ENCODE data around the gene EP400.
"Not testable (repeated sequence)": the region's sequence is repeated elsewhere in the genome, so short reads cannot be mapped to it uniquely, and the experiment has no call there.

Gene EP400

DNA sequence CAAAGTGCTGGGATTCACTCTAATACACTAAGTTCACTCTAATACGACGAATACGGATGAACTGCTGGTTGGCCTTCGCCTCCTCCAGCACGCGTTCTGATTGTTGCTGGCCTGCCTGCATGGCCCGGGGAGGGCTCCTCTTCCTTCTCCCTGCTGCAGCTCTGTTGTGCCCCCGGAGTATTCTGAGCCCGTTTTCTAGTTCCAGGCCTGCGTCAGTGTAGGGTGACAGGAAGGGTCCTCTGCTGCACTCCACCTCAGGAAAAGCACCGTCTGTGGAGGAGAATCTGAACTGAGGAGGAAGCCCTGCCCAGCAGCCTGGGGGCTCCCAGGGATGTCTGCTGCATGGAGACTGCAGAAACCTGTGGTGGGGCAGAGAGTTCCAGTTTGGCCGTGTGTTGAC is 150.0 kb downstream of the EP400 start:
- no peak for DNase-seq

DNA sequence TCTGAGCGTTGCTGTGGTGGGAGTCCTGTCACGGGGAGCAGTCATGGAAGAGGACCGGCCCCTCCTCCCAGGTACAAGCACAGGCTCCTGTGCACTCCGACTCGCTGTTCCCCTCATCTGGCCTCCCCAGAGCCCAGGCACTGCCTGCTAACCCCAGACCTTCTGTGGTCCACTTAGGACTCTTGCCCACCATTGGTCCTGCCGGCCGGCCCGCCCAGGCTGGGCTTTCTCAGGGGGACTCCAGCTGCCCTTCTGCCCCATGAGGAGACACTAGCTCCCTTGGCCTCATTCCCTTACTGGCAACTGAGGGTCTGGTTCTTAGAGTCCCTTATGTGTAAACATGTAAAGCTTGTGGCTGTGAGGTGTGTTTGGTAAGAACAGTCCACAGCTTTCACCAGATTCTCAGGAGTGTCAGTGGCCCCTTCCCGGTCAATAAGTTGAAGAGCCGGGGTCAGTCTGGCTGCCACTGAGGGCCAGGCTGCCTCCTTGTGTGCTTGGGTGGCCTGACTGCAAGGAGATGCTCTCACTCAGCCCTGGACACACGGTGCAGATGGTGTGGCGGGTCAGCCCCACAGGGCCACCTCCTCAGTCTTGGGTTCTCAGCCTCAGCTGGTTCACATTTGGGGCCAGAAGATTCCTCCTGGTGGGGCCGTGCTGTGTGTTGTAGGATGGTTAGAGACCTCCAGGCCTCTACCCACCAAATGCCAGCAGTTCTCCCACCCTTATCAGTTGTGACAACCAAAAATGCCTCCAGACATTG is 150.7 kb downstream of the EP400 start:
- no peak for DNase-seq

DNA sequence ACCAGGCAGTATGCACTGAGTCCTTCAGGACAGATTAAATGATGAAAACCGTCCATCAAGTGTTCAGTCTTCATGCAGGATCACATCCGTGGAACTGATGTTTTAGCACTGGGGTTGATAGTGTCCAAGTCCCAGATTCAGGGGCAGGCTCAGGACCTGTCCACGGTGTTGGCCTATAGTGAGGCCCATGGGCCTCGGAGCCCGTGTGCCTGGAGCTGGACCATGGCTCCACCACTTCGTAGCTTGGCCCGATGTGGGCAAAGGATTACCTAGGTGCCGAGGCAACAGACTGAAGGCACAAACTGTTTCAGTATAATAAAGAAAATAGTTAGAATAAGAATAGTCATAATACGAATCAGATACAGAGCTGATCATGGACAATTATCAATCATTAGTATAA is 152.6 kb downstream of the EP400 start:
- no peak for DNase-seq

DNA sequence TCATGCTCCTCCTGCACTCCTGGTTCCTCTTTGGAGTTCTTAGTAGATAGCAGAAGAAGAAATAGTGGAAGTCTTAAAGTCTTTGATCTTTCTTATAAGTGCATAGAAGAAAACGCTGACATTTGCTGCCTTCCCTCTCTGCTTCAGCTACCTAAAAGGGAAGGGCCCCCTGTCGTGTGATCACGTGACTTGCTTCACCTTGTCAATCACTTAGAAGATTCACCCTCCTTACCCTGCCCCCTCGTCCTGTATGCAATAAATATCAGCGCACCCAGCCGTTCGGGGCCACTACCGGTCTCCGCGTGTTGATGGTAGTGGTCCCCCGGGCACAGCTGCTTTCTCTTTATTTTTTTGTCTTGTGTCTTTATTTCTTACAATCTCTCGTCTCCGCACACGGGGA is 153.3 kb downstream of the EP400 start:
- DNase-seq, result not testable (repeated sequence)

DNA sequence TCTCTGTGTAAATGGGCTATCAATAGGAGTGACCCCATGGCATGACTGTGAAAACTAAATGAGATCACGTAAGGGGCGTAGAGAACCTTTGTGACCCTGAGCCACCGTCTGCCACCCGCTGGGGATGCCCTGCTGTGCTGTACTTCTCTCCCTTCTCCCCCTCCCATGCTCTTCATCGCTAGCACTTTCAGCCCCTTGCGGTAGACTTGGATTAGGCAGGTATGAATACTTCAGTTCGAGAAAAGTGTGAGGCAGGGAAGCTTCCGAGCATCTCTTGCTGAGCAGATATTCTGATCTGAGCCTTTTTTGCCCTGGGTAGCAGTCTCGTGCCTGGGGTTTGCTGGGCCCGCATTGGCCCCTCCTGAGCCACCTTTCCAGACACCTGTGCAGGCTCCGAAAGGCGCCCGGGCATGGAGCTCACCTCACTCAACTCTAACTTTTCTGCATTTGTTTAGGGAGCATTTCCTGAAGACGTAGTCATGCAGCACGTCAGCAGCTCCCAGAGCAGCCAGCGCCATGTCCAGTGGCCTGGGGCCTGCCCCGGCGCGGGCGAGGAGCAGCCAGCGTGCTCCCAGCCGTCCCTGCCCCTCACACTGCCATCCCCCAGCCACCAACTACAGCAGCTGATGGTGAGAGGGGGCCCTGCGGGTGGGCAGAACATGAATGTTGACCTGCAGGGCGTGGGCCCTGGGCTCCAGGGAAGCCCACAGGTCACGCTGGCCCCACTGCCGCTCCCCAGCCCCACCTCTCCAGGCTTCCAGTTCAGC is 154.0 kb downstream of the EP400 start:
- no peak for DNase-seq

DNA sequence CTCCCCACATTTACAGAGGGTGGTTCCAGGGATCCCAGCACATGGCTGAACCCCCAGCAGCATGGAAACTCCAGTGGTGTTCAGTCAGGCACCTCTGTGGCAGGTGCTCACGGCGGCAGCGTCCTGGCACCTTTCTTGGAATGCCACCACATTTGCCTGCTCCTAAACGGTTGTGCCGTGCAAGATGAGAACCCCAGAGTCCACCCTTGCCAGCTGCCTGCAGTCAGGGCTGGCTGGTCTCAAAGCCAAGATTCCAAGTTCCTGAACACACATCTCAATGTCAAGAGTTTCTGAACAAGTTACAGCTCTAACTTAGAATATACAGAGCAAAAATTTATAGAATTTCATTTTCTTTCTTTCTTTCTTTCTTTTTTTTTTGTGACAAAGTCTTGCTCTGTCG is 155.7 kb downstream of the EP400 start:
- no peak for DNase-seq

DNA sequence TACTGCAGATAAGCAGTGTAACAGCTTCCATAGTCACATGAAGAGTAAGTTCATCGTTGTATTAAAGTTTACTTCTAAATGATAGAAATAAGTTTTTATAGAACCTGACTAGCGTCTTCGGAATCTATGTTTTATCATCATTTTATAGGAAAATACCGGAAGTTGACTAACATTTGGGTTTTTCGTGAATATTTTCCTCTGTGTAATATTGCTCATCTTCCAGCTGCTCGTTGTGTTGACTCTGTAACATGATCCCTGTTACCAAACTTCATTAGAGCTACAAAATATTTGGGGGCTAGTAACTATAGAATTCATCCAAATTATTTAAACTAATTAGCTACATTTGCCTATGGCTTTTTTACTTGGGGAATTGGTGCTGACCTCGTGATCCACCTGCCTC is 157.2 kb downstream of the EP400 start:
- no peak for DNase-seq

DNA sequence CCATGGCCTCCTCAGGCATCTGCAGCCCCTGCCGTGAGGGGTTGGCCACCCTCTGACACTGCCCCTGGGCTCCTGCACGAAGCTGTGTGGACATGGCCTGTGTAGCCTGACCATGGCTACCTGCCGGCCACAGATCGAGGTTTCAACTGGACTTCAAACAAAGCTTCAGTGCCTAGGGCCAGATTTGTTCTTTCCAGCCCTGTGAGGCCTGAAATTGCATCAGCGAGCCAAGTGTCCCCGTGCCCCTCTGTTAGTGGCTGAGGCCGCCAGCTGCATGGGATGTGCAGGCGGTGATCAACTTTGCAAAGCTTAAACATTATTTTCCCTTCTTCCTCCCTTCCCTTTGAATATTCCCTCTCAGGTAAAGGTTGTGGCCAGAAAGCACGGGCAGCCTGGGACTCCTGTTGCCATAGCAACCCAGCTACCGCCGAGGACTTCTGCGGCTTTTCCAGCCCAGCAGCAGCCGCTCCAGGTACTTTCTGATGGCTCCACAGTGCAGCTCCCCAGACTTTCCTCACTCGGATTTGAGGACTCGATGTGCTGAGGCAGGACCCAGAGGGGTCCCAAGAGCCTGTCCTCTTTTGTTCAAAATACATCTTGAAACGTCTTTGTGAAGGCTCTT is 158.6 kb downstream of the EP400 start:
- DNase-seq, result no peak

DNA sequence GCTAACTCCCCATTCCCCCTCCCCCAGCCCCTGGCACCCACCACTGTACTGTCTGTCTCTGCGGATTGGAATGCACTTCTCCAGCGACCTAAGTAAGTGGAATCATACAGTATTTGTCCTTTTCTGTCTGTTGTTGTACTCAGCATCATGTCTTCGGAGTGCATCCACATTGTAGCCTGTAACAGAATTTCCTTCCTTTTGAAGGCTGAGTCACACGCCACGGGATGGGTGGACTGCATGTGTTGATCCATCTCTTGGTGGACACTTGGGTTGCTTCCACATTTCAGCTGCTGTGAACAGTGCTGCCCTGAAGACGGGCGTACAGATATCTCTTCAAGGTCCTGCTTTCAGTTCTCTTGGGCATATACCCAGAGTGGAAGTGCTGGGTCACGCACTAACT is 160.0 kb downstream of the EP400 start:
- no peak for DNase-seq

DNA sequence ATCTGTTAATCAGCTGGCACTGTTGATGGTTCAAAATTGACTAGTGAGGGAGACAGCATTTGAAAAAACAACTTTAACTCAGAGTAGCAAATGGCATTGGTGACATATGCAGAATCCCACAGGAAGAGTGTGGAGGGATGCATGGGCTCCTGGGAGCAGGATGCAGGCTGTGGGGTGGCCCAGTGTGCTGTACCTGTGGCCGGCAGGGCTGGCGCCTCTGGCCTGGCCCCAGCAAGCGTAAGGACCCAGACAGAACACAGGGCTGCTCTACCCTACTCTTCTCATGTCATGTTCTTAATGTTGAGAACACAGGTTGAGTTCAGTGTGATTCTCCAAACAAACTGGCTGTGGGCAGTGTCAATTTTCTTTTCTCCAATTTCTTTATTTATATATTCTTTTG is 160.9 kb downstream of the EP400 start:
- DNase-seq, result no peak

DNA sequence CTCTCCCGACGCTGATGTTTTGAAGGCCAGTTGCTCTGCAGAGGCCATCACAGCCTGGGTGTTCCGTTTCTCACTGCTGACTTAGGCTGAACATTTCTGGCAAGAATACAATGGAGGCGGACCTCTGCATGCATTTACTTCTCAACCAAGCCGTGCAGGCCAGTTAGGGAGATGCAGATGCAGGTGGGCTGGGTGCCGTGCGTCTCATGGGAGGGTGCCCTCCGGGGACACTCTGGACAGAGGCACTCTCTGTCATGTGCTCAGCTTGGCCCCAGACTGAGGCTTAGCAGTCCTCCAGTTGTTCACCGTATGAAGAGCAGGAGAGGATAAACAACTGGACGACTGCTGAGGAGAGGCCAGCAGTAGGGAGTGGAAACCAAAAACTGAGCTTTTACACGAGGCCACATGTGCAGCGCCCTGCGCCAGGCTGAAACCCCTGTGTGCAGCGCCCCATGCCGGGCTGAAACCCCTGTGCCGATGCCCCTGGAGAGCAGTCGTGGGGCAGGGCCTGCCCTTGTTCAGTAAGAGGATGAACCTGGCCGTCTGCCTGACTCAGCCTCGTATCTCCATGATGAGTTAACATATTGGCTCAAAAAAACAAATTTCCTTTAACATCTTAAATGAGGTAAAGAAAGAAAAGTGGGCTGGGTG is 162.0 kb downstream of the EP400 start:
- DNase-seq, result no peak

DNA sequence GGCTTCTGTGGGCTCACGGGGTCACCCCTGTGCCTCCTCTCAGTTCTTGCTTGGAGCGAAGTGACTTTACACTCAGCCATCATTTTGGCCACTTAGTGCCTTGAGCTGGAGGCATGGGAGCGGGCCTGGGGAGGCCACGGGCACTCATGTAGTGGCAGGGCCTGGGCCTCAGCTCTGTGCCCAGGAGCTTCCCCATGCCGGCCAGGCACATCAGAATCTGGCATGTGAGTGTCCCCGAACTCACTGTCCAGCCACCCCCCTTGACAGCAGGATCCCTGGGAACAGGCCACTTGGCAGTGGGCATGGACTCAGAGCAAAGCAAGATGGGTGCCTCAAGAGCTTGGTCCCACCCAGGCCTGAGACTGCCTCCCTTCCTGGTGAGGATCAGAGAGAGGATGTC is 164.9 kb downstream of the EP400 start:
- DNase-seq, result no peak

DNA sequence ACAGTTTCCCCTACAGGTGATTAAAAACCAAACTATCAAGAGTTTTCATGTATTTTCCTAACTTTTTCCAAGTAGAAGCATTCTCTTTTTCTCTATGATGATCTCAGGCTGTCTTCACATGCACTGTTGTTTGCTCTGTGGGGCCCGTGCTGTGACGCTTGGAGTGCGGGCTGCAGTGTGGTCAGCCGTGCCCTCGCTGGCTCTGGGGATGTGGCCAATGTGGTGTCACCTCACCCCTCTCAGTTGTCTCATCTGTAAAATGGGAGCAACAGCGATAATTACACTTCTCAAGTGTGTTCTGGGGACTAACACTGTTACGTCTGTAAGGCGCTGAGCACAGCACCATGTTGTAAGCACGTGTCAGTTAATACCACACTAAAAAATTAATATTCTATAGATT is 165.8 kb downstream of the EP400 start:
- DNase-seq, result no peak

DNA sequence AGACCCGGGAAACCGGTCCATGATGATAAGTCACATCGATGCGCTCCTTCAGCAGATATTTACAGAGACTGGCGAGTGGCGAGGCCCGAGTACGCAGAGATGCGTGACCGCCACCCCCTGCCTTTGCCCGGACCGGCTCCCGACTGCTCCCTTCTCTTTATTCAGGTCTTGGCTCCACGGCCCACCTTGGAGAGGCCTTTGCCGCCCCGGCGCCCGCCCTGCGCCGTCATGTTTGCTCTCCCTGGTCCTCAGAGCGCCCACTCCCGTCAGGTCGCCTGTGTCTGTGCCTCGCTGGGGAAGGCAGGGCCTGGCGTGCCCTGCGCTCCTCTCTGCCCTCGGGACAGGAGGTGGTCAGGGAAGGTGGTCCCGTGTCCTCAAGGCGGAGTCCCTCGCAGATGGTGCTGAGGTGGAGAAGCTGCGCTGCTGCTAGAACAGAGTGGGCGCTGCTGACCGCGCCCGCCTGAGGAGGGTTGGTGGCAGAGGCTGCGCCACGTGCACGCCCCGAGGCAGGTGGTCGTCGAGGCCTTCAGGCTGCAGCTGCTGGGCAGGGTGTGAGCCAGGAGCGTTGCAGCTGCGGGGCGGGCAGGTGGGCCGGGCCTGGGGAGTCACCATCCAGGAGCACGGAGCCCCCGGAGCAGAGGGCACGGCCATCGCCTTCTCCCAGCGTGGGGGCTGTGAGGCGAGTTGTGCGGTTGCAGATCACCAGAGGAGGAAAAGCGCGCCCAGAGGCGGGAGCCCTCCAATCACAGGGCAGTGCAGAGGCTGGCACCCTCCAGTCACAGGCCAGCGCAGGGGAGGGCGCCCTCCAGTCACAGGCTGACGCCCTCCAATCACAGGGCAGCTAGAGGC is 167.2 kb downstream of the EP400 start:
- no peak for DNase-seq

DNA sequence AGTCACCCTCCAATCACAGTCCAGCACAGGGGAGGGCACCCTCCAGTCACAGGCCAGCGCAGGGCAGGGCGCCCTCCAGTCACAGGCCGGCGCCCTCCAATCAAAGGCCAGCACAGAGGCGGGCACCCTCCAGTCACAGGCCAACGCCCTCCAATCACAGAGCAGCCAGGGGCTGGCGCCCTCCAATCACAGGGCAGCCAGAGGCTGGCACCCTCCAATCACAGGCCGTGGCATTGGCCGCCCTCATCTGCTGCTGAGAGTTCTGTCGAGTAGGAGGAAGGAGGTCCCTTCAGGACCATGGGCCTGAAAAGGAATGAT is 167.8 kb downstream of the EP400 start:
- DNase-seq, result no peak

DNA sequence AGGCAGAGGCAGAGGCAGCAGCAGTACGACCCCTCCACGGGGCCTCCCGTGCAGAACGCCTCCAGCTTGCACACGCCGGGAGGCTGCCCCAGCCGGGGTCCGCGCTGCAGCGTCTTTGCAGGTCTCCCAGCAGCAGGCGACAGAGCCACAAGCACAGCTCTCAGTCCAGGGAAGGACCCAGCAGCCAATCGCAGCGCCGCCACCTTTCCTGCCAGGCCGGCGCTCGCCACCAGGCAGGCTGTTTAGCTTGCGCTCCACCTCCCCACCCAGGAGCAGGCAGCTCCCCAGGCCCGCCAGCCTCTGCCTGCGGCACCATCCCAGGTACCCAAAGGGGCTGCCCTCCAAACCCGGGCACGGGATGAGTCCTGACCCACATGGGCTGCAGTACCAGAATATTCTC is 169.1 kb downstream of the EP400 start:
- no peak for DNase-seq

DNA sequence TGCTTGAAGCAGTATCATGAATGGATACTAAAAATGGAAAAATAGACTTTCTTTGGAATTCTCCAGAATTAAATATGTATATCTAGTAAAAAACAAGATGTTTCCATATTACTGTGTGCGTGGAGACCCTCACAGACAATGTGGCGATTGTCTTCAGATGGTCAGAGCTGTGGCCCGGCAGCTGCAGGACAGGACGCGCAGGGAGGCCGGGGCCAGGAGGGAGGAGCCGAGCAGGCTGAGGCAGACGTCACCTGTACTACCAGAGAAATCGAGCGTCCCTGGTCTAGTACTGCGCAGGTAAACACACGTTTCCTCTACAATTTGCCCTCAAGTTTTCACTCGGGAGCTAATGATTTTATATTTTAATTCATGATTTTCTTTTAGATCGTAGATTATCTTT is 171.5 kb downstream of the EP400 start:
- DNase-seq, result no peak

DNA sequence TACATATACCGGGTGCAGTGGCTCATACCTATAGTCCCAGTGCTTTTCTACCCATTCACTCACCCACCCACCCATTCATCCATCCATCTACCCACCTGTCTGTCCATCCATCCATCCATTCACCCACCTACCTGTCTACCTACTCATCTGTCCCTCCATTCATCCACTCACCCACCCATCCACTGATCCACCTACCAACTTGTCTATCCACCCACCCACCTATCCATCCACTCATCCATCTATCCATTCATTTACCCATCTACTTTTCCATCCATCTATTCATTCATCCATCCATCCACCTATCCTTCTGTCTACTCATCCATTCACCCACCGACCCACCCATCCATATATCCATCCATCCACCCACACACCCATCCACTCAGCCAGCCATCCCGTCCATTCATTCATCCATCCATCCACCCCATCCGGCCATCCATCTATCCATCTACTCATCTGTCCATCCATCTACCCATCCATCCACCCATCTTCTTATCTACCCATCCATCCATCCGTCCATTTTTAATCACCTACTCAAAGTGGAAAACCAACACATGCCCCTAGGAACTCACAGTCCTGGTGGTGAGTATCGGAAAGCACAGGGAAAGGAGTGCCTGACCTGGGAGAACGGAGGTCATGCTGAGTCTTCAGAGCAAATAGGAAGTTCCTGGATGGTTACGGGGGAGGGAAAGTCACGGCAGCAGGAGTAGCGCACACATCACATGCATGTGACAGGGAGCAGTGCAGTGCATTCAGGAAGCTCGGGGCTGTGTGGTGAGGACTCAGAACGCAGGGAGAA is 174.4 kb downstream of the EP400 start:
- DNase-seq, result no peak

DNA sequence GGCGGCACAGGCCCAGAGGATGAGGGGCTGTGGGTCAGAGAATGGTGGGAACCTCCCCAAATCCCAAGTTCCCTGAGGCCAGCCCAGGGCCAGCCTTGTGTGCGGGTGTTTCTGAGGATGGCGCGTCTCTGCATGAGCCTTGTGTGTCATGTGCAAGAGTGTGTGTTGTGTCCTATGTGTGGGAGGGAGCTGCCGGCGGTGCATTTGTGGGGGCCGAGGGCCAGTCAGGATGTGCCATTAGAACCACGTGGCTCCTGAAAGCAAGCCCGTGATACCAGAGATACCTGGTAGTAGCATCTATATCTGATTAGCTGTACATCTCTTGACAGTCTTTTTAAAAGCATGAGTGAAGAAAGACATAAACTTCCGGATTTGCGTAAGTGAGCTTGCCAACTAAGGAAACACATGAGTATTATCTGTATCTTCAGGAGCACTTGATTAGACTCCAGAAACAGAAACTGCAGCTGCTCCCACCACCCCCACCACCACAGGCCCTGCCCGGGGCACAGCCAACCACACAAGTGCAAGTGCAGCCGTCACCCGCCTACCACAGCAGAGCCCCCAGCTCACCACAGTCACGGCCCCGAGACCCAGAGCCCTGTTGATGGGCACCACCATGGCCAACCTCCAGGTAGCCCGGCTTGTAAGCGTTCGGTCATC is 175.2 kb downstream of the EP400 start:
- DNase-seq, result no peak

DNA sequence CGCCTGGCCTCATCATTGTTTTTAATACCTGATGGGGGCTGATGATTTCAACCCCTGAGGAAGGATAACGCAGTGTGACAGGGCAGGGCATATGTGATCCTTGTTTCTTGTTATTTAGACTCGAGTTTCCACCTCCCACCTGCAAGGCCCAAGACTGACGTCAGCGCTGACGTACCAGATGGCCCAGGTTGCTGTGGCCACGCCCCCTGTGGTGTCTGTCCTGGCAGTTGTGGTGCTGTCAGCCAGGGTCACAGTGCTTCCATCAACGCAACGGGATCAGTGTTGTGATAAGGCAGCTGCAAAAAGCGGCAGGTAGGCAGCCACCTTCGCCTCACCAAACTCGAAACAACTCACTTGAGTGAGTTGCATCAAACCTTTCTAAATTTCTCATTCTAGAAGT is 176.0 kb downstream of the EP400 start:
- no peak for DNase-seq

DNA sequence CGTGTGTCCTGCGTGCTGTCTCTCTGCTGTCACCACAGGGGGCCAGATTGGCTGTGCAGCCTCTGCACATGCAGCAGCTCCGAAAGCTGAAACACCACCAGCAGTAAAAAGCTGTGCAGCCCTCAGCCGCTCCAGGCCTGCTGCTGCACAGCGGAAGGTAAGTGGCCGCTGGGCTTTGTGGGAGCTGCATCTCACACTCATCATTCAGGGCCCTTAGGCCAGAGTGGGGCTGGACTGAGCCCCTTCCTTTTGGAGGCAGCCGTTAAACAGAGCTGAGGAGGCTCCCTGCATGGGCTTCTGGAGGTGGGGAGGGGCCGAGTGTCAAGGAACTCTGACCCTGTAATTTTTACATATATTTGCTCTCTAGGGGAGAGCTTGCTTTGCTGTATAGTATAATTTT is 177.3 kb downstream of the EP400 start:
- DNase-seq, result no peak

Data from activated CD4-positive, alpha-beta T cell treated with anti-CD3 and anti-CD28 coated beads, Interleukin-2, amount 50 U/mL, for 48 hours (primary cell).